Measurements from ENCODE around the gene CKAP2.
"Not testable (repeated sequence)": the region's sequence is repeated elsewhere in the genome, so short reads cannot be mapped to it uniquely, and the experiment has no call there.

The CKAP2 gene

GRCh38 chr13:52451135-52451804, 4.0 kb upstream of the CKAP2 start:
- DNase-seq, result no peak

DNA sequence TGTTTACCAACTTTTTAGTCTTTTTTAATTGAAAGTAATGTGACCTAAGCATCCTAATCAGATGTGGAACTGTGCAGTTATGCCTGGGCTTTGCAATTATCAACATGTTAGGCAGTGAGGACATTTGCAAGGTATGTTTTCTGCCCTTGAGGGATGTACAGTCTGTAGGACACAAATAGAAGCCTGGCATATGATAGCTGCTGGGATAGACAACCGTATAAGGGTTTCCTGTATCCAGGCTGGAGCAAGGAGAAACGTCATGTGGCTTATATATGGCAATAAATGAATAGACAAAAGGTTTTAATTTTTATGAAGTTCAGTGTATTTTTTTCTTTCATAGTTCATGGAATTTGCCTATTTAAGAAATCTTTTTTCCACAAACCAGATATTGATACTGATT, 2.8 kb upstream of the CKAP2 start:
- DNase-seq, result no peak

- no peak for DNase-seq
Measured at GRCh38 chr13:52454459-52454819, 839 bp upstream of the CKAP2 start.

- peak; percentile 74 for DNase-seq
Measured at GRCh38 chr13:52455677-52456041, 381 bp downstream of the CKAP2 start.

GRCh38 chr13:52459668-52460067, 4.4 kb downstream of the CKAP2 start:
- DNase-seq, result no peak

- no peak for DNase-seq
Measured at GRCh38 chr13:52461265-52461664, 6.0 kb downstream of the CKAP2 start.

DNA sequence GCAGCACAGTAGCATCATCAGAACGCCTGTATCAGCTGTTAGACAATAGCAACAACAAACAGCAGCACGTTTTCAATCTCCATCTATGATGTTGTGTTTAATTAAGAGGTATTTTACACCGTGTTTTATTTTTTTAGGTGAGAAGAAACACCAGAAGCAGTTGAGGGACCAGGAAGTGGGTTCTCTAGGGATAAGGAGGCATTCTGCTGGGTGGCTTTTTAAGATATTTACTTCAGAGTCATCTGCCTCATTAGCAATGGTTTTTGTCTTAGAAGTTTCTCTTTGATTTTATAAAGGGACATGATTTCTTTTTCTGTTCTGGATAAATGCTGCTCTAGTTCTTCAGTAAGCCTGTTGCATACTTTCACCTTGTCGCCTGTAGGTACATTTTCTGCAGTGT, 8.2 kb downstream of the CKAP2 start:
- DNase-seq, result no peak

GRCh38 chr13:52468487-52468886, 13.2 kb downstream of the CKAP2 start:
- DNase-seq, result not testable (repeated sequence)

GRCh38 chr13:52480677-52481428, 25.6 kb downstream of the CKAP2 start:
- DNase-seq, result not testable (repeated sequence)

GRCh38 chr13:52487078-52487477, 31.8 kb downstream of the CKAP2 start:
- DNase-seq, result not testable (repeated sequence)

GRCh38 chr13:52488763-52489162, 33.5 kb downstream of the CKAP2 start:
- DNase-seq, result not testable (repeated sequence)

- not testable (repeated sequence) for DNase-seq
Measured at GRCh38 chr13:52491015-52491414, 35.7 kb downstream of the CKAP2 start.

DNA sequence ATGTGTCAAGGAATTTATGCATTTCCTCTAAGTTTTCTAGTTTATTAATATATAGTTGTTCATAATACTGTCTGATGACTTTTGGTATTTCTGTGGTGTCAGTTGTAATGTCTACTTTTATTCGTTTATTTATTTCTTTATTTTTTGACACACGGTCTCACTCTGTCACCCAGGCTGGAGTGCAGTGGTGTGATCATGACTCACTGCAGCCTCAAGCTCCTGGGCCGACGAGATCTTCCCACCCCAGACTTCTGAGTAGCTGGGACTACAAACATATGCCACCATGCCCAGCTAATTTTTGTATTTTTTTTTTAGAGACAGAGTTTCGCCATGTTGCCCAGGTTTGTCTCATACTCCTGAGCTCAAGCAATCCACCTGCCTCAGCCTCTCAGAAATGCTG, 39.0 kb downstream of the CKAP2 start:
- not testable (repeated sequence) for DNase-seq

- not testable (repeated sequence) for DNase-seq
Measured at GRCh38 chr13:52497979-52498378, 42.7 kb downstream of the CKAP2 start.

DNA sequence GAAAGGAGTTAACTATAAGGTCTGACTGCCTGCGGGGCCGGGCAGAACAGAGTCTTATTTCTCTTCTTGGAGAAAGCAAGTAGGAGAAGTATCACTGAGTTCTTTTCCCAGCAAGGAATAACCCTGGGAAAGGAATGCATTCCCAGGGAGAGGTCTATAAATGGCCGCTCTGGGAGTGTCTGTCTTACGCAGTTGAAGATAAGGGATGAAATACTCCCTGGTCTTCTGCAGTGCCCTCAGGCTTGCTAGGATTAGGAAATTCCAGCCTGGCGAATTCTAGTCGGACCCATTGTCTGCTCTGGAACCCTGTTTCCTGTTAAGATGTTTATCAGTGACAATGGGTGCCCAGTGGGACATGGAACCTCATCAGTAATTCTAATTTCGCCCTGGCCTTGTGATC, 47.0 kb downstream of the CKAP2 start:
- DNase-seq, result not testable (repeated sequence)

GRCh38 chr13:52505843-52506242, 50.6 kb downstream of the CKAP2 start:
- DNase-seq, result not testable (repeated sequence)

DNA sequence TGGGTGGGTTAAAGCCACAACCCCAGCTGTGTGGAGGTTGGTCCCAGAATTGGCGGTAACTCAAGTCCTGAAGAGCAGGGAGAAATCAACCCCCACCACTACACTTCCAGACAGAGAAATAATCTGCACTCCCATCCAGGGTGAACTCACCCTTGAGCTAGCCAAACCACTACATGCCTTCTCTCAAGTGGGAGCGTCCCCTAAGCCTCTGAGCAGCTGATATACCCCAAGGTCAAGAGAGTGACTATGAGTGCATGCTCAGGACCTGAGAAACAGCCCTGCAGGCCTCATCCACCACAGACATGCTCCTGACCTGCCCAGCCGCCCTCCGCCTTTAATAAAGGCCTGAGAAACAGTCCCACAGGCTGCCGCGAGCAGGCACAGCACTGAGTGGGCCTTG, 54.3 kb downstream of the CKAP2 start:
- not testable (repeated sequence) for DNase-seq

DNA sequence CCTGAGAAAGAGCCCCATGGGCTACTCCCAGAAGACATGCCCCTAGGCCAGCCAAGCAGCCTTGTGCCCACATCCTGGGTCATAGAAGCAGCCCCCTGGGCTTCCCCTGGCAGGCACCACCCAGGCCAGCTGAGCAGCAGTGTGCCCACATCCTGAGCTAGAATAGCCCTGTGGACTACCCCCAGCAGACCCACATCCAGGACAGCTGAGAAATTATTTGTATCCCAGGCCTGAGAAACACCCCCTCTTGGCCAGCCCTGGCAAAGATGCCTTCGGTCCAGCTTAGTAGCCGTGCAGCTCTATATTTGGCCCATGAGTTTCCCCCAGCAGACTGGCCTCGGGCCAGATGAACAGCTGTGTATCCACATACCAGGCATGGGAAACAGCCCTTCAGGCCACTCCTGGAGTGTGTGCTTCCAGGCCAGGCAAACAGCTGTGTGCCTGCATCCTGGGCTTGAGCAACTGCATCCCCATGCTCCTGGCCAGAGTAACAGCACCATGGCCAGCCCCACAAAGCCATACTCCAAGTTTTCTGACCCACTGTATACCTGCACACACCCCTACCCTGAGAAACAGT, 55.0 kb downstream of the CKAP2 start:
- not testable (repeated sequence) for DNase-seq

- not testable (repeated sequence) for DNase-seq
Measured at GRCh38 chr13:52511598-52511997, 56.3 kb downstream of the CKAP2 start.

DNA sequence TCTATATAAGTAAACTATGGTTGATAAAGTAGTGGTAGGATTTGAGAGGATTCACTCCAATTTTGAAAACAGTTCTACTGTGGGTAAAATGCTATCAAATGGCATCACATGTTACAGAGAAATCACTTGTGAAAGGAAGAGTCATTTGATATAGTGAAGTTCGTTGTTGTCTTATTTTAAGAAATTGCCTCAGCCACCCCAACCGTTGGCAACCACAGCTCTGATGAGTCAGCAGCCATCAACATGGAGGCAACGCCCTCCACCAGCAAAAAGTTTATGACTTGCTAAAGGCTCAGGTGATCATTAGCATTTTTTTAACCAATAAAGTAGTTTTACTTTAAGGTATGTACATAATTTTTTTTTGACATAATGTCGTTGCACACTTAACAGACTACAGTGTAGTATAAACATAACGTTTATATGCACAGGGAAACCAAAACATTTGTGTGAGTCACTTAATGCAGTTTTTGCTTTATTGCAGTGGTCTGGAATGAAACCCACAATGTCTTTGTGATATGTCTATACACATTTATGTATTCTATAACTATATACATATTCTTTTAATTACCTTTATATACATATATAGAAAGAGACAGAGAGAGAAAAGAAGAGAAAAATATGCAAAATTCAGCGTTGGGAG, 58.8 kb downstream of the CKAP2 start:
- not testable (repeated sequence) for DNase-seq

- DNase-seq, result not testable (repeated sequence)
Measured at GRCh38 chr13:52523323-52523722, 68.0 kb downstream of the CKAP2 start.

Measured in T-helper 9 cell (primary cell).